Measurements from ENCODE around the gene GSN. TPM values are rescaled to one million over a fixed set of nuclear protein-coding genes. Genes with fewer than 3 reads are reported as not detected.

Gene GSN
- total RNA-seq, 1 donor from 2014 or later = 35.0 TPM

DNA sequence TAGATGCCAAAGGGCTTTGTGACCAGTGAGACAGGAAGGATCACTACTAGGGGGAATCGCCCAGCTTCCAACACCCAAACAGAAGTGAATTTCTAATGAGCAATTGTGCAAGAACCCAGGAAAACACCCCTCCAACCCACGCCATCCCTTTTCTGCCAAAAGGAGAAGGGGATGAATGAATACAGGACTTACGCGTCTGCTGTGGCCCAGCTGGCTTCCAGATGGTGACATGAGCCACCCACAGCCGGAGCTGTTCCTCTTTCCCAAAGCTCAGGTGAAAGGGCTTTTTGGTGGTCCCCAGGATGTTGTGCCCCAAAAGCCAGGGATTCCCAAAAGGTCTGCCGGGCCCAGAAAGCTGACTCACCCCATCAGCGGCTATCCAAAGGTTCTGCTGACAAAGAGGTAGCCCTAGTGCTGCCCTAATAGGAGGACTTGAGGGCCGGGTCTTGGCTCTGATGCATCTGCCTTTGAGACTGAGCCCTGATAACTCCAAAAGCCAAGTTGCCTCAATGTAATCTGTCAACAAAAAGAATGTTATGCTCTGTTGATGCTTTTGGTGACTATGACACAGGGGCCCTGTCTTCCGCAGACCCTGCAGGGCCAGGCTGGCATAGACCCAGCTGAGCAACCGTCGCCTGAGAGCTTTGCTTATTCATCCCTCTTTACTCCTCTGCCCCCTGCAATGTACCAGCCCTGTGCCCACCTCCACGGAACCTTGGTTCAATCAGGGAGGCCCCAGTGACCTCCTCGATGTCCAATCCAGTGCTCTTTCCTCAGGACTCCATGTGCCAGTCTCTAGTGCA, 14.5 kb downstream of the GSN start:
- TF ChIP-seq, protein P1, sequence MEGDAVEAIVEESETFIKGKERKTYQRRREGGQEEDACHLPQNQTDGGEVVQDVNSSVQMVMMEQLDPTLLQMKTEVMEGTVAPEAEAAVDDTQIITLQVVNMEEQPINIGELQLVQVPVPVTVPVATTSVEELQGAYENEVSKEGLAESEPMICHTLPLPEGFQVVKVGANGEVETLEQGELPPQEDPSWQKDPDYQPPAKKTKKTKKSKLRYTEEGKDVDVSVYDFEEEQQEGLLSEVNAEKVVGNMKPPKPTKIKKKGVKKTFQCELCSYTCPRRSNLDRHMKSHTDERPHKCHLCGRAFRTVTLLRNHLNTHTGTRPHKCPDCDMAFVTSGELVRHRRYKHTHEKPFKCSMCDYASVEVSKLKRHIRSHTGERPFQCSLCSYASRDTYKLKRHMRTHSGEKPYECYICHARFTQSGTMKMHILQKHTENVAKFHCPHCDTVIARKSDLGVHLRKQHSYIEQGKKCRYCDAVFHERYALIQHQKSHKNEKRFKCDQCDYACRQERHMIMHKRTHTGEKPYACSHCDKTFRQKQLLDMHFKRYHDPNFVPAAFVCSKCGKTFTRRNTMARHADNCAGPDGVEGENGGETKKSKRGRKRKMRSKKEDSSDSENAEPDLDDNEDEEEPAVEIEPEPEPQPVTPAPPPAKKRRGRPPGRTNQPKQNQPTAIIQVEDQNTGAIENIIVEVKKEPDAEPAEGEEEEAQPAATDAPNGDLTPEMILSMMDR (IDR thresholded peaks at IDR 0.05; ENCODE audit: unreplicated experiment) = no peak
- Mint-ChIP-seq H3K4me1 (ENCODE audit: low read depth) (peaks cover 14% of the 10 kb centered on the region), H3K4me3 (ENCODE audit: low read depth) (no peak overlapping the region), H3K36me3 (ENCODE audit: insufficient read depth) (peaks cover 2% of the 10 kb centered on the region), H3K27ac (no peak overlapping the region), H3K27me3 (peaks cover 13% of the 10 kb centered on the region), H3K9me3 (ENCODE audit: low read depth) (no peaks in the 10 kb centered on the region)
- no peak for DNase-seq (ENCODE audit: low spot score, unreplicated experiment)

DNA sequence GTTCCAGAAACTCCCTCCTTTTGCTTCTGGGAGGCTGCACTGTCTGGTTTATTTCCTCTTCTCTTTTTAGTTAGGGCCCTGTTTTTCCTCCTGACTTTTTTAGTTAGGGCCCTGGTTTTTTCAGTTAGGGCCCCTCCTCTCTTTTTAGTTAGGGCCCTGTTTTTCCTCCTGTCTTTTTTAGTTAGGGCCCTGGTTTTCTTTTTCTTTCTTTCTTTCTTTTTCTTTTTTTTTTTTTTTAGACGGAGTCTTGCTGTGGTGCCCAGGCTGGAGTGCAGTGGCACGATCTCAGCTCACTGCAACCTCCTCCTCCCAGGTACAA, 15.1 kb downstream of the GSN start:
- H3K36me3 Mint-ChIP-seq (ENCODE audit: insufficient read depth) = peaks cover 2% of the 10 kb centered on the region
- H3K27me3 Mint-ChIP-seq = peaks cover 13% of the 10 kb centered on the region
- H3K4me3 Mint-ChIP-seq (ENCODE audit: low read depth) = no peak overlapping the region
- peaks cover 18% of the 10 kb centered on the region for H3K4me1 Mint-ChIP-seq (ENCODE audit: low read depth)
- H3K9me3 Mint-ChIP-seq (ENCODE audit: low read depth) = no peaks in the 10 kb centered on the region
- H3K27ac Mint-ChIP-seq = no peak overlapping the region
- no peak for DNase-seq (ENCODE audit: low spot score, unreplicated experiment)
- TF ChIP-seq, protein P1 (IDR thresholded peaks at IDR 0.05; ENCODE audit: unreplicated experiment) = no peak

DNA sequence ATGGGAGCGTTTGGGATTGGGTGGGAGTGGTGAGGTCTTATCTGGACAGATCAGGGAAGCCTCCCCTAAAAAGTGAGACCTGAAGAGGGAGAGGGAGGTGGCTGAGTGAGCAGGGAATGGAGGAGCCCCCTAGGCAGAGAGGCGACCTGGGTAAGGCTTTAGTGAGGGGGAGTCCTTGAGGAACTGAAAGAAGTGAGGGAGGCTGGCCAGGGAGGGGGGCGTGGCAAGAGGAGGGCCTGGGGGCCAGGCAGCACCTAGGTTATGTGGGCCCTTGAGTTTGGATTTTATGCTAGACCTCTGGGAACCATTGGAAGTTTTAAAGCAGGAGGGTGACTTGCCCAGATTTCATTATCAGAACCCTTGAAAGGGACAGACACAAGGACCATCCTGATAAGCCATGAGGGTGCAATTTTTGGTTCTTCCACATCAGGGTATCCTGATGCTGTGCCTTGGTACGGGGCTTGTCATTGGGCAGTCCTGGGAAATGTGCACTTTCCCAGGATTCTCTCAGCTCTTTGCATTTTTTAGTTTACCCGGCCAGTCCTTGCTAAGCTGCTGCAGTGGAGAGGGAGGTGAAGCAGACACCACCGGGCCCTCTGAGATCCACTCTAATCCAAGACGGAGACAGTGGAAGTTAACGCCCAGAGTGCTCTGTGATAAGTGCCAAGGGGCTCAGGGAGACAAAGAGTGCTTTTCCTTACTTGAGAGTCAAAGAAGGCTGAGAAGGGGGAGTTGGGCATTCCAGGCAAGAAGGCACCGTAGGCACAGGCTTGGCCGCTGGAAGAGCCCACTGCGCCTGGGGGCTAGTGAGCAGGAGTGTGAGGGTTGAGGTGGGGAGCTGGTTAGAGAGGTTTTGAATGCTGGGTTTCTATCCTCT, 16.1 kb downstream of the GSN start:
- DNase-seq (ENCODE audit: low spot score, unreplicated experiment) = no peak
- Mint-ChIP-seq H3K4me3 (ENCODE audit: low read depth) (no peak overlapping the region), H3K27me3 (peaks cover 9% of the 10 kb centered on the region), H3K9me3 (ENCODE audit: low read depth) (no peaks in the 10 kb centered on the region), H3K27ac (no peak overlapping the region), H3K4me1 (ENCODE audit: low read depth) (peaks cover 27% of the 10 kb centered on the region), H3K36me3 (ENCODE audit: insufficient read depth) (peaks cover 2% of the 10 kb centered on the region)
- TF ChIP-seq, protein P1 (IDR thresholded peaks at IDR 0.05; ENCODE audit: unreplicated experiment) = no peak

DNA sequence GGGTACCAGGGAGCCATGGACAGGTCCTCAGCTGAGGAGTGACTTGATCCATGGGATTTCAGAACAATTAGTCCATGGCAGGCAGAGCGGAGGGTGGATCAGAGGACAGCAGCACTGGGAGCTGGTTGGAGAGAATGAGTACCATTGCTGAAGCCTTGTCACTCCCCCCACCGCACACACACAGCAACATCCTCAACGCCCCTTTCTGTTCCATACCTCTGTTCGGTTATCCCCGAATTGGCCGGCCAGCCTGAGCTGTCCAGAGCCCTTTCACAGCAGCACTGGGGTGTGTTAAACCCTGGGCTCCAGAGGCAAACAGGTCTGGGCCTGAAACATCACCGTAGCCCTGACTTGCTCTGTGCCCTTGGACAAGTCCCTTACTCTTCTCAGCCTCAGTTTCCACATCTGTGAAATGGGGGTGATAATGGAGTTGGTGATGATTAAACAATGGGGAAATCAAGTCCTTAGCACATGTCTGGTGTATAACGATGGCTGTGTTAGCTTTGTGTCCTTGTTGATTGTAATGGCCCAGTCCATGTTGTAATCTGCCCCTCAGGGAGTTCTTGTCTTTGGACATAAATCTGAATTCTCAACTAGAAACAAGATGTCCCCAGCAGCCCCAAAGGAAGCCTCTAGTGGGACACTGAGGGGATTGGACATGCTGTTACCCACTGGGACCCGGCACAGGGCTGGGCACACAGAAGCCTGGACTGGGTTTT, 16.9 kb downstream of the GSN start:
- Mint-ChIP-seq H3K27me3 (peaks cover 9% of the 10 kb centered on the region), H3K27ac (no peak overlapping the region), H3K4me3 (ENCODE audit: low read depth) (no peak overlapping the region), H3K36me3 (ENCODE audit: insufficient read depth) (peaks cover 2% of the 10 kb centered on the region), H3K4me1 (ENCODE audit: low read depth) (peaks cover 34% of the 10 kb centered on the region), H3K9me3 (ENCODE audit: low read depth) (no peaks in the 10 kb centered on the region)
- TF ChIP-seq, protein P1 (IDR thresholded peaks at IDR 0.05; ENCODE audit: unreplicated experiment) = no peak
- no peak for DNase-seq (ENCODE audit: low spot score, unreplicated experiment)
